Measurements from ENCODE around the gene EIF2A.
"Not testable (repeated sequence)": the region's sequence is repeated elsewhere in the genome, so short reads cannot be mapped to it uniquely, and the experiment has no call there.

EIF2A gene

GRCh38 chr3:150546226-150547044 lies at the start of gene EIF2A, which contains the start of gene SERP1:
EIF2A (plus strand) TSS chr3:150546787; CDS start chr3:150546803, 16 bp downstream.
SERP1 (minus strand) TSS chr3:150546496; CDS start chr3:150546135, 361 bp downstream.
- DNase-seq = peak; percentile 94

- DNase-seq = no peak
These were observed 48.6 kb upstream of the EIF2A start for GRCh38 chr3:150497956-150498355.

DNA sequence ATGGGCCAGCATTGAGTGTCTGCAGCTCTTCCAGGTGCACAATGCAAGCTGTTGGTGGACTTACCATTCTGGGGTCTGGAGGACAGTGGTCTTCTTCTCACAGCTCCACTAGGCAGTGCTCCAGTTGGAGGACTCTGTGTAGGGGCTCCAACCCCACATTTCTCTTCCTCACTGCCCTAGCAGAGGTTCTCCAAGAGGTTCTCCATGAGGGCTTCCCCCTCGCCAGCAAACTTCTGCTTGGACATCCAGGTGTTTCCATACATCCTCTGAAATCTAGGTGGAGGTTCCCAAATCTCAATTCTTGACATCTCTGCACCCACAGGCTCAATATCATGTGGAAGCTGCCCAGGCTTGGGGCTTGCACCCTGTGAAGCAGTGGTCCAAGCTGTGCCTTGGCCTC lies 45.6 kb upstream of the EIF2A start:
- DNase-seq = not testable (repeated sequence)

GRCh38 chr3:150503402-150504099 lies 43.0 kb upstream of the EIF2A start:
- no peak for DNase-seq

DNA sequence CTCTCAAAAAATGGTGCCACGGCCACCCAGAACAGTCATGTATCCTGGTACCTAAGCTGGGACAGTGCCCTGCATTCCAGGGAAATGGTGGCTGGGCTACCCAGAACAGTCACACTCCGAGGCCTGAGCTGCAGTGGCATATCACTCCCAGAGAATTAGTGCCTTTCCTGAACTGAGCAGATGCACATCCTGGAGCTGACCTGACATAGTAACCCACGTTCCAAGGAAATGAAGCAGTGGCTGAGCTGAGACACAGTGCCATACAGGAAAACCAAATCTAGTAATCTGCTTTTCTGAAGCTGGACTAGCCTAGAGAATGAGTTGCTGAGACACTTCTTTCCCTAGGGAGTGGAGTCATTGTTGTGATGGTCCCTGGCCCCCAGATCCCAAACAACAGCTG lies 42.1 kb upstream of the EIF2A start:
- no peak for DNase-seq

DNA sequence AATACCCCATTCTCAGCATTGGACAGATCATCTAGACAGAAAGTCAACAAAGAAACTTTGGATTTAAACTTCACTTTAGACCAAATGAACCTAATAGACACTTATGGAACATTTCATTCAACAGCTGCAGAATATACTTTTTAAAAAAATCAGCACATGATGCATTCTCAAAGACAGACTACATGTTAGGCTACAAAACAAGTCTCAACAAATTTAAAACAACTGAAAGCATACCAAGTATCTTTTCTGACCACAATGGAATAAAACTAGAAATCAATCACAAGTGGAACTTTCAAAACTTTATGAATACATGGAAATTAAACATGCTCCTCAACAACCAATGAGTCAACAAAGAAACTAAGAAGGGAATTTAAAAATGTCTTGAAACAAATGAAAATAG lies 38.2 kb upstream of the EIF2A start:
- DNase-seq = no peak

- no peak for DNase-seq
These were observed 36.8 kb upstream of the EIF2A start for GRCh38 chr3:150509780-150510179.

GRCh38 chr3:150511122-150511821 lies 35.3 kb upstream of the EIF2A start:
- no peak for DNase-seq

GRCh38 chr3:150515210-150515609 lies 31.4 kb upstream of the EIF2A start:
- no peak for DNase-seq

GRCh38 chr3:150519026-150519425 lies 27.6 kb upstream of the EIF2A start:
- no peak for DNase-seq

DNA sequence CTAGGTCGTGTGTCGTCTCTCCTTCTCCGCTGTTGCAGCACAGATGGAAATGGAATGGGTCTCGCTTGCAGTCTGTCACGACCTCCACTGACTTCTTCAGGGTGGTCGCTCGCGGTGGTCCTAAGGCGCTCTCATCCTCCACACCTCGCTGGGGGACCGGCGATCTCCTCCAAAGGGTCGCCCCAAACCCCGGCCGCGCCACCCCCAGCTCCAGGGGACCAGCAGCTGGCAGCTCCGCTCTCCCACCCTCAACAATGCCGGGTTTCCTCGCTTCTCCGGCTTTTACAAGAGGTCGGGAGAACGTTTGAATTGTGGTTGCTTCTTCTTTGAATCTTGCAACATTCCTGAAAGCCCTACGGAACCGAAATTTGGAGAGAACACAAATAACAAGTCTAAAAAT lies 26.2 kb upstream of the EIF2A start:
- no peak for DNase-seq

DNA sequence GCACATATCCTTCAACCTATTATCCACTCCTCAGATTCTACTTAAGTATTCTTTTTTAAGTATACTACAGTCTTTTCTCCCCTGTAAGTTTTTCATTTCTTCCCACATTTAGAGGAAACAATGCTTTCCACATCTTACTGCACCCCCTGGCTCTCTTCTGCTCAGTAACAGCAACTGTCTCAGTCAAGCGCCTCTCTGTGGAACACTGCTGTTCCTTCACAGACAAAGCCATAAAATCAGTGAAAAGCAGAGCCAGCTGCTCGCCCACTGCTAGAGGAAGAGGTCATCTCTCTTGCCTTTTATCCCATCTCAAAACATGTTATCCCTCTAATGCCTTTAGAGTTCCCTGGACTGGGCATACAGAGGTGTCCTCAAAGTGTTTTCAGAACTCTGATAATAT lies 25.1 kb upstream of the EIF2A start:
- DNase-seq = no peak

GRCh38 chr3:150523538-150523937 lies 23.0 kb upstream of the EIF2A start:
- no peak for DNase-seq

- DNase-seq = no peak
These were observed 18.9 kb upstream of the EIF2A start for GRCh38 chr3:150527464-150528255.

DNA sequence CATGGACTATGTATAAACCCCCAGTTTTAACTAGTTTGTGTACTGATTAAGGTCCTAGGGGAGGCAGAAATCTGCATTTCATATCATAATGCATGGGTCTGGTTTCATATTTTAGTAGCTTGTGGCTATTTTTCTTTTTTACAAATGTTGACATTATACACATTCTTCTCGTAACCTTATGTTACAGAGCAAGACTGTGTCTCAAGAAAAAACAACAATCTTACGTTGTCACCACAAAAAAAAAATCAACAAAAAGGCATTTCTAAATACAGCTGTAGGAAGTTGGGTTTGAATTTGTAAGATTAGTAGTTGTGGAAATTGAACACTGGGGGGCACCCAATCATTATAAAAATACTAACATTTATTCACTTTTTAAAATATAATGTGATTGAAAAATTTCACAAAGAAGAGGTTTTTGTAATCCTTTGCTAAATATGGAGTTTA lies 18.2 kb upstream of the EIF2A start:
- DNase-seq = no peak

GRCh38 chr3:150531775-150532174 lies 14.8 kb upstream of the EIF2A start:
- DNase-seq = no peak

DNA sequence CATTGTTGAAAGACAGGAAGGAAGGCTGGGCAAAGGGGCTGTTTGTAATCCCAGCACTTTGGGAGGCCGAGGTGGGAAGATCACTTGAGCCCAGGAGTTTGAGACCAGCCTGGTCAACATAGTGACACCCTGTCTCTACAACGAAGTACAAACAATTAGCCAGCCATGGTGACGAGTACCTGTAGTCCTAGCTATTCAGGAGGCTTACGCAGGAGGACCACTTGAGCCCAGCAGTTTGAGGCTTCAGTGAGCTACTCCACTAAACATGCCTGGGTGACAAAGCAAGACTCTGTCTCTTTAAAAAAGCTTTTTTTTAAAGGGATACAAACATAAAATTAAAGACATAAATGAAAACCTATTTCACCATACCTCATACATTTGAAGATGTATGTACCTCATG lies 11.4 kb upstream of the EIF2A start:
- no peak for DNase-seq

GRCh38 chr3:150538324-150539208 lies 8.0 kb upstream of the EIF2A start:
- DNase-seq = no peak

DNA sequence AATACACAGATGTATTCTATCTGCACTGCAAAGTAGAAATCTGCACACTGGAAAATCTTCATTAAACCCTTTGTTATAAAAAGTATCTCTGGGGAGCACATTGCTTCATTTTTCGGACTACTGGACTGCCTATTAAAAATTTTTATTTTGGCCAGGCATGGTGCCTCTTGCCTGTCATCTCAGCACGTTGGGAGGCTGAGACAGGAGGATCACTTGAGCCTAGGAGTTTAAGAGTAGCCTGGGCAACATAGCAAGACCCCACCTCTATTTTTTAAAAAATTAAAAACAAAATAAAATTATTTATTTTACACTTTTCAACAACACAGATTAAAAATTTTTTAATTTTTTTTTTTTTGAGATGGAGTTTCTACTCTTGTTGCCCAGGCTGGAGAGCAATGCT lies 6.3 kb upstream of the EIF2A start:
- DNase-seq = no peak

- DNase-seq = no peak
These were observed 5.6 kb upstream of the EIF2A start for GRCh38 chr3:150540991-150541390.

GRCh38 chr3:150543128-150543527 lies 3.5 kb upstream of the EIF2A start:
- no peak for DNase-seq

- no peak for DNase-seq
These were observed 3.1 kb upstream of the EIF2A start for GRCh38 chr3:150543531-150543930.
